RWPE2 (cell line): ENCODE data around the gene OXNAD1.

Experiments
- ATAC-seq: fragments of 200-7000 bp; cut with Tn5 transposase; 3 replicates; pipeline ENCODE4 v1.9.1; 2021; ENCODE audit warnings: low read depth
- DNase-seq: peaks from one replicate; pipeline ENCODE4 v3.0.0-alpha.2; 2020; ENCODE audit warnings: low spot score
- H3K27ac ChIP-seq: fragments of 450-650 bp; 2 replicates; pipeline ENCODE4 v1.5.1; 2017; ENCODE audit warnings: mild to moderate bottlenecking; ENCODE audit not compliant: poor library complexity, severe bottlenecking
- H3K27me3 ChIP-seq: fragments of 250-450 bp; sonication (Bioruptor Pico); 2 replicates; pipeline ENCODE4 v1.5.1; 2021; ENCODE audit warnings: mild to moderate bottlenecking, moderate library complexity; ENCODE audit not compliant: insufficient read depth, poor library complexity, severe bottlenecking
- H3K36me3 ChIP-seq: fragments of 250-450 bp; sonication (Bioruptor Pico); 2 replicates; pipeline ENCODE4 v1.5.1; 2020; ENCODE audit warnings: low read depth, mild to moderate bottlenecking, moderate library complexity
- H3K4me1 ChIP-seq: fragments of 250-450 bp; sonication (Bioruptor Pico); 2 replicates; pipeline ENCODE4 v1.5.1; 2021; ENCODE audit warnings: mild to moderate bottlenecking, moderate library complexity; ENCODE audit not compliant: insufficient read depth, poor library complexity, severe bottlenecking
- H3K4me3 ChIP-seq: fragments of 250-450 bp; sonication (Bioruptor Pico); 2 replicates; pipeline ENCODE4 v1.5.1; 2021; ENCODE audit warnings: mild to moderate bottlenecking, moderate library complexity; ENCODE audit not compliant: severe bottlenecking
- H3K9me3 ChIP-seq: fragments of 250-450 bp; sonication (Bioruptor Pico); 2 replicates; pipeline ENCODE4 v1.5.1; 2021; ENCODE audit warnings: mild to moderate bottlenecking, moderate library complexity; ENCODE audit not compliant: severe bottlenecking
- TF ChIP-seq, protein P1 (sequence below): fragments of 450-650 bp; IDR thresholded peaks from one replicate; pipeline ENCODE4 v1.5.1; 2017; ENCODE audit warnings: mild to moderate bottlenecking, moderate library complexity; ENCODE audit not compliant: poor library complexity, severe bottlenecking

The OXNAD1 gene

DNA sequence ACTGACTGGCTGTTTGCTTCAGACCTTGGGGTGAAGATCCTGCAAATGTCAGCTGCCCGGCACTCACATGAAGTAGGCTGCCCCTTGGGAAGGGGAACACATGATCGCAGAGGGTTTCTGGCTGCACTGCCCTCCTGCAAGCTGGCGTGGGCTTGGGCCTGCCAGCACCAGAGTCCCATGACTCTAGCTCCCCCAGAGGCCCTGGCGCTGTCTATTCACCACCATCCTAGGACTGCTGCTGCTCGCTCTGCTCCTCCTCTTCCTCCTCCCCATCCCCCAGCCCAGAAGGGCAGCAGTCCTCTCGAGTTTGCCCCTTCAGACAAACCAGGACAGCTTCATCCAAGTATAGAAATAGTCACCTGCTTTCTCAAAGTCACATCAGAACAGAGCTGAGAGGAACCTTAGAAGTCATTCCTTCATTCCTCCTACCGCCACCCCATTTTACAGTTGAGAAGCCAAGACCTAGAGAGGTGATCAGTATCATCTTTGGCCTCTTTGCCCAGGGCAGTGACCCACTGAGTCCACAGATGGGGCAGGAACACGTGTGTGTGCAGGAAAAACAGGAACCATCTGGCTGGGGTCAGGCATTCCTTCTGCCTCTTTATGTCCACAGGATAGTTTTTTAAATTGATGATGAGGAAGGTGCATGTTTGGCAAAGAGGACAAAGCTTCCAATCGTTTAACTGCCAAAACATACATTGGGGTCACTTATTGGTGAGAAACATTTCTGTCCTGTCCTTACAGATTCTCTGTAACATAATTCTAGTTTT is 13.5 kb upstream of the OXNAD1 start:
- H3K4me1 ChIP-seq: no peaks in the 10 kb centered on the region
- no peaks in the 10 kb centered on the region for H3K27me3 ChIP-seq
- H3K4me3 ChIP-seq: no peak overlapping the region
- H3K36me3 ChIP-seq: no peaks in the 10 kb centered on the region
- no peak overlapping the region for H3K27ac ChIP-seq
- ATAC-seq (no peak), DNase-seq (no peak)
- H3K9me3 ChIP-seq: no peaks in the 10 kb centered on the region
- TF ChIP-seq, protein P1, sequence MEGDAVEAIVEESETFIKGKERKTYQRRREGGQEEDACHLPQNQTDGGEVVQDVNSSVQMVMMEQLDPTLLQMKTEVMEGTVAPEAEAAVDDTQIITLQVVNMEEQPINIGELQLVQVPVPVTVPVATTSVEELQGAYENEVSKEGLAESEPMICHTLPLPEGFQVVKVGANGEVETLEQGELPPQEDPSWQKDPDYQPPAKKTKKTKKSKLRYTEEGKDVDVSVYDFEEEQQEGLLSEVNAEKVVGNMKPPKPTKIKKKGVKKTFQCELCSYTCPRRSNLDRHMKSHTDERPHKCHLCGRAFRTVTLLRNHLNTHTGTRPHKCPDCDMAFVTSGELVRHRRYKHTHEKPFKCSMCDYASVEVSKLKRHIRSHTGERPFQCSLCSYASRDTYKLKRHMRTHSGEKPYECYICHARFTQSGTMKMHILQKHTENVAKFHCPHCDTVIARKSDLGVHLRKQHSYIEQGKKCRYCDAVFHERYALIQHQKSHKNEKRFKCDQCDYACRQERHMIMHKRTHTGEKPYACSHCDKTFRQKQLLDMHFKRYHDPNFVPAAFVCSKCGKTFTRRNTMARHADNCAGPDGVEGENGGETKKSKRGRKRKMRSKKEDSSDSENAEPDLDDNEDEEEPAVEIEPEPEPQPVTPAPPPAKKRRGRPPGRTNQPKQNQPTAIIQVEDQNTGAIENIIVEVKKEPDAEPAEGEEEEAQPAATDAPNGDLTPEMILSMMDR: no peak

DNA sequence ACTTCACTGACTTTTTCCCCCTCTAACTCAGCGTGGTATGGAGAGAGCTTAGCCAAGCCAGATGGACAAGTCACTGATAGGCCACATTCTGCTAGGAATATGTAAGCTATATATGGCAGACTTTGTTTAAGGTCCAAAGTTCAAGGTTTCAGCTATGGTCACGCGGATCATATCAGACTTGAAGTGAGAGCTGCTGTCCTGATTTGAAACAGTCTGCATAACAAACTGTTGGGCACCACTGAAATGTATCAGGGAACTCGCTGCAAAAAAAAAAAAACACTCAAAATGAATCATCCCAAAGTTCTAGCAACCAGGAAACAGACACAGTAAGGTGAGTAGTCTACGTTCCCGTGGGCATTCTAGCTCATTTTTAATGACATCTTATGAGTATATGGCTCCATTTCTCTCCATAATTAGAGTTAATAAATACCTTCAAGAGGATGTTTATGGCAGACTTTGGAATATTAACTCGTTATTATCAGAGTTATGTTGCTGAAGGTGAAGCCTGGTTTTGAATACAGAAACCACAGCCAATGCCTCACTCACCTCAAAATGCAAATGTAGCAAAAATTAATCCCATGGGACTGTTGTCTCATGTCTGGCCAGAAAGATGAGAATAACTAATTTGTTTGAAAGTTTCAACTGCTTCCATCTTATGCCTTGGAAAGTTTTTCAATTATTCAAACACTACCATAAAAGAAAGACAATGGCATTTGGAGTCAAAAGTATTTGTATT is 12.6 kb upstream of the OXNAD1 start:
- no peak overlapping the region for H3K27ac ChIP-seq
- no peak for DNase-seq
- no peak for ATAC-seq

DNA sequence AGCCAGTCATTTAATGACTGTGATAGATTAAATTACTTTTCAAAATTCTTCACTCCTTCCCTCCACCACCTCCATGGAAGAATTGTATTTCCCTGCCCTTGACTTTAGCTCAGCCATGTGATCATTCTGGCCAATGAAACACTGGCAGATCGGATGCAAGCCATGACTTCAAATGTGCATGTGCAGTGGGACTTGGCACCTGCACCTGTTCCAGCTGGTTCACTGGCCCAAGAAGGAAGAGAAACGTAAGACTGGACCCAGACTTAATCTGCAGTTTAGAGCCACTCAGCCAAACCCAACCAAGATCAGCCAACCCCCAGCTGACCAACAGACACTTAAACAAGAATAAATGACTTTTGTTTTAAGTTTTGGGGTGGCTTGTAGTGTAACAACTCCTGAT is 12.0 kb upstream of the OXNAD1 start:
- no peaks in the 10 kb centered on the region for H3K9me3 ChIP-seq
- no peak for DNase-seq
- ATAC-seq: no peak
- H3K36me3 ChIP-seq: no peaks in the 10 kb centered on the region
- H3K4me1 ChIP-seq: no peaks in the 10 kb centered on the region
- TF ChIP-seq, protein P1: no peak
- no peak overlapping the region for H3K27ac ChIP-seq
- no peaks in the 10 kb centered on the region for H3K27me3 ChIP-seq
- no peak overlapping the region for H3K4me3 ChIP-seq

More for the DNA sequence above, 12.6 kb upstream of the OXNAD1 start:
- TF ChIP-seq, protein P1: no peak
- Histone ChIP-seq H3K27me3 (no peaks in the 10 kb centered on the region), H3K4me3 (no peak overlapping the region), H3K9me3 (no peaks in the 10 kb centered on the region), H3K36me3 (no peaks in the 10 kb centered on the region), H3K4me1 (no peaks in the 10 kb centered on the region)

DNA sequence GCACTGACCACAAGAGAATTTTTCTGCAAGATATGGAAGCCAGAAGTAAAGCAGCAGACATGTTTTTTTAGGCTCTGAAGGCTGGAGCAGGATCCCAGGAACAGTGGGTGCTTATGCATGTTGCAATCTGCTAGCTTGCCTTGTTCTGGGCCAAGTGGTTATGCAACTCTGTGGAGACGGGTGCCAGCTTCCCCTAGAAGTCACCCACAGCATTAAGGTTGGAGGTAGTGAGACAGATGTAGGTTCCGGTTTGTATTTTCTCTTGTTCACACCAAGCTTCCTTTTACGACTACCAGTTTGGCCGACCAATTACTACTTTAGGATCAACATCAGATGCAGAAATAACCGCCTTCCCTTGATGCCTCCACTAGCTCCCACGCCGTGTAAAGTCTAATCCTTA is 11.4 kb upstream of the OXNAD1 start:
- Histone ChIP-seq H3K4me1 (no peaks in the 10 kb centered on the region), H3K4me3 (no peak overlapping the region), H3K27ac (no peak overlapping the region), H3K27me3 (no peaks in the 10 kb centered on the region), H3K36me3 (peaks cover 1% of the 10 kb centered on the region; the same call in 1 of the 2 replicates), H3K9me3 (no peaks in the 10 kb centered on the region)
- TF ChIP-seq, protein P1: no peak
- DNase-seq (no peak), ATAC-seq (no peak)
